Ascending aorta (tissue), 2 donors: ENCODE results near the gene PGPEP1. TPM values are rescaled to one million over a fixed set of nuclear protein-coding genes. Genes with fewer than 3 reads are reported as not detected.
A peak's percentile ranks its signal among the peaks of the same experiment; 100 is the strongest.
"Not testable (repeated sequence)": the region's sequence is repeated elsewhere in the genome, so short reads cannot be mapped to it uniquely, and the experiment has no call there.

Source experiments
- DNase-seq, 2 donors: peaks; one replicate each; pipeline ENCODE4 v3.0.0-alpha.2; 2019; ENCODE audit warnings: low spot score in 2 of 2
- H3K27ac ChIP-seq, 2 donors: fragments of 200-600 bp; sonication (generic); one replicate each; pipeline ENCODE4 v1.5.1; 2016 to 2017; ENCODE audit warnings: mild to moderate bottlenecking in 1 of 2
- H3K27me3 ChIP-seq: fragments of 200-600 bp; sonication (generic); one replicate; pipeline ENCODE4 v1.5.1; 2017
- H3K36me3 ChIP-seq, 2 donors: fragments of 200-600 bp; sonication (generic); one replicate each; pipeline ENCODE4 v1.5.1; 2016
- H3K4me1 ChIP-seq, 2 donors: fragments of 200-600 bp; sonication (generic); one replicate each; pipeline ENCODE4 v1.5.1; 2016 to 2017; ENCODE audit warnings: mild to moderate bottlenecking in 1 of 2
- H3K4me3 ChIP-seq, 2 donors: fragments of 200-600 bp; sonication (generic); one replicate each; pipeline ENCODE4 v1.5.1; 2016 to 2017; ENCODE audit warnings: mild to moderate bottlenecking in 1 of 2
- H3K9me3 ChIP-seq, 2 donors: fragments of 200-600 bp; sonication (generic); one replicate each; pipeline ENCODE4 v1.5.1; 2016
- CTCF ChIP-seq, 3 experiments: fragments of 200-600 bp in 2 of 3; fragments of 450-650 bp in 1 of 3; sonication (generic) in 2 of 3; IDR thresholded peaks; one replicate each; pipeline ENCODE4 v1.5.1; 2016 to 2019; ENCODE audit warnings: antibody characterized with exemption in 3 of 3, mild to moderate bottlenecking in 1 of 3, moderate library complexity in 1 of 3
- intact Hi-C: fragments of 100-400 bp; cut with DNase I; formaldehyde crosslinking; loops from one replicate; pipeline ENCODE4 v1.15.1; 2023
- total RNA-seq: library from RNA; depleted of rRNA; stranded (reverse); fragments of >200 nt; gene quantifications from one replicate; pipeline ENCODE4 v1.1.0, GENCODE V29; 2016

Gene PGPEP1
- total RNA-seq, 1 donor from 2014 or later = 14.8 TPM

- DNase-seq = no peak
- Histone ChIP-seq H3K27me3 (no peaks in the 10 kb centered on the region), H3K9me3 (no peaks in the 10 kb centered on the region), H3K4me1 (peaks cover 9 to 25% of the 10 kb centered on the region in 2 donors), H3K4me3 (no peak overlapping the region), H3K27ac (no peak overlapping the region), H3K36me3 (no peaks in the 10 kb centered on the region)
- intact Hi-C loops = no loop called here
- no peak for TF ChIP-seq CTCF (IDR thresholded peaks at IDR 0.05)
Measured at GRCh38 chr19:18377026-18377425, 36.6 kb downstream of the PGPEP1 start.

GRCh38 chr19:18379803-18380747, 39.7 kb downstream of the PGPEP1 start:
- H3K27me3 ChIP-seq = no peaks in the 10 kb centered on the region
- no peaks in the 10 kb centered on the region for H3K9me3 ChIP-seq
- peak; percentile 86 to 95 for DNase-seq
- no peak for TF ChIP-seq CTCF (IDR thresholded peaks at IDR 0.05)
- H3K4me1 ChIP-seq = peaks cover 4 to 12% of the 10 kb centered on the region in 2 donors
- no peaks in the 10 kb centered on the region for H3K36me3 ChIP-seq
- H3K4me3 ChIP-seq = no peak overlapping the region
- peak overlapping the region; percentile 64 to 72 for H3K27ac ChIP-seq
- intact Hi-C loops = no loop called here

- Histone ChIP-seq H3K27ac (peak overlapping the region; percentile 64 to 72), H3K9me3 (no peaks in the 10 kb centered on the region), H3K27me3 (no peaks in the 10 kb centered on the region), H3K4me1 (peaks cover 4 to 12% of the 10 kb centered on the region in 2 donors), H3K4me3 (no peak overlapping the region), H3K36me3 (no peaks in the 10 kb centered on the region)
- TF ChIP-seq CTCF (IDR thresholded peaks at IDR 0.05) = no peak
- no peak for DNase-seq
- intact Hi-C loops = no loop called here
Measured at GRCh38 chr19:18380843-18381242, 40.4 kb downstream of the PGPEP1 start.

GRCh38 chr19:18383622-18384021, 43.2 kb downstream of the PGPEP1 start:
- H3K27ac ChIP-seq, H3K36me3 ChIP-seq, H3K27me3 ChIP-seq, H3K4me3 ChIP-seq, DNase-seq, intact Hi-C loops, H3K9me3 ChIP-seq: not testable (repeated sequence)
- H3K4me1 ChIP-seq = peaks cover 5 to 23% of the 10 kb centered on the region in 2 donors

GRCh38 chr19:18384775-18385174, 44.4 kb downstream of the PGPEP1 start:
- no peak for DNase-seq
- no peak for TF ChIP-seq CTCF (IDR thresholded peaks at IDR 0.05)
- Histone ChIP-seq H3K4me3 (no peak overlapping the region), H3K9me3 (no peaks in the 10 kb centered on the region), H3K27me3 (no peaks in the 10 kb centered on the region), H3K27ac (no peak overlapping the region), H3K36me3 (no peaks in the 10 kb centered on the region), H3K4me1 (peaks cover 7 to 26% of the 10 kb centered on the region in 2 donors)
- intact Hi-C loops = no loop called here

- no peak for DNase-seq
- no peaks in the 10 kb centered on the region for H3K27me3 ChIP-seq
- H3K27ac ChIP-seq = no peak overlapping the region
- intact Hi-C loops = no loop called here
- peaks cover 7 to 23% of the 10 kb centered on the region in 2 donors for H3K4me1 ChIP-seq
- H3K36me3 ChIP-seq = no peaks in the 10 kb centered on the region
- no peaks in the 10 kb centered on the region for H3K9me3 ChIP-seq
- H3K4me3 ChIP-seq = no peak overlapping the region
- no peak for TF ChIP-seq CTCF (IDR thresholded peaks at IDR 0.05)
Measured at GRCh38 chr19:18385359-18385674, 44.9 kb downstream of the PGPEP1 start.
